ENCODE measurements around the gene SMC4.

SMC4 gene

DNA sequence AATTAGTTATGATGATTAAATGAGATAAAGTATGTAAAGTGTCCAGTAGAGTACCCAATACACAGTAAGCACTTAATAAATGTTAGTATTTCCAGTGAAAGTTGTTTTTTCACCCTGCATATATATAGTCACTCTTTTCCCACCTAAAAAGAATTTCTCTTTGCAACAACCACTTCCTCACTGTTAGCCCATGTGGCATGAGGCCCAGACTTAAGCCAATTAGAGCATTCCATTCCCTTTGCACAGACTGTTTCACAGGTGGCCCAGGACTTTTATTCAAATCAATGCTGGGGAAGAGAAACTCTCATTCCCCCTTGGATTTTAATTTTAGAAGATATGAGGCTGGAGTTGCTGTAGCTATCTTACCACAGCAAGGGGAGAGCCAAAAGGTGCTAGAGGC lies 4.2 kb upstream of the SMC4 start:
- DNase-seq = no peak

DNA sequence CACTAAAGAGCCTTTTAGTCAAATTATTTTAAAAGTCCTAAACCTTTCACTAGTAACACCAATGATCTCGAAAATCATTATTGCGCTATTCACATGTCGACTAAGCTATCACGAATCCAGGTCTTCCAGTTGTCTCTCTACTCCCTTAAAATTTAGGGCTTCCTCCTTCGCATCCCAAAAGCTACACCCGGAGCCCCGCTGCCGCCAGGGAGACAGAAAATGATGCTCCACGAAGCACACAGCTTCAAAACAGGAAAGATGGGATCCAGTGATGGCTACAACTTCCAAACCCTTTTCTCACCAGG lies 678 bp upstream of the SMC4 start:
- no peak for DNase-seq

DNA sequence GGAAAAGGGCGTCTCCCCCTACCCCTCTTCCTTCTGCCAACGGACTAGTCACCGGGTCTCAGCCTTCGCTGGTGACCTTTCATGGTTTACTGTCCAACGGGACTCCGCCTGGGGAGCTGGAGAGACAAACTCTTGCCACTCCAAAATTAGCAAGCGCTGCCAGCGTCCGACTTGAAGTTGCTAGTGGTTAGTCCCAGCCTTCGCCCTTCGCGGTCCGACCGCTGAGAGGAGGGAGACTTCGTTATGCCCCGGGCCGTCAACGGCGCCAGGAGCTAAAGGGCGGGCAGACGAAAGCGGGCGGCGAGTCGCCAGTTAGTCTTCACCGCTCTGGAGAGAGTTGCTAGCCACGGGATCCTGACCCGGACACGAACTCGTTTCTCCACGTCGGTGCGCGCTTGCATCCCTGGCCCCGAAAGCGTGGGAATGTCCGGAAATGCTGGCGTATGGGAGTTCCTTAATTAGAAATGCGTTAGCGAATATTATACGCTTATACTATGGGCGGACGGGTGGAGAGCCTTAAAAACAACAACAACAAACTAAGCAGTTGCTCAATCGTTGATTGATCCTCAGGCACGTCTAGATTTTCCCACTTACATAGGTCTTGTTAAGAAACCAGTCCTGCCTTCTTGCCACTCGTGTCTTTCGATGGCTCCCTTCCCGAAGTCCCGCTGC lies 716 bp downstream of the SMC4 start:
- peak; percentile 44 to 49 for DNase-seq

DNA sequence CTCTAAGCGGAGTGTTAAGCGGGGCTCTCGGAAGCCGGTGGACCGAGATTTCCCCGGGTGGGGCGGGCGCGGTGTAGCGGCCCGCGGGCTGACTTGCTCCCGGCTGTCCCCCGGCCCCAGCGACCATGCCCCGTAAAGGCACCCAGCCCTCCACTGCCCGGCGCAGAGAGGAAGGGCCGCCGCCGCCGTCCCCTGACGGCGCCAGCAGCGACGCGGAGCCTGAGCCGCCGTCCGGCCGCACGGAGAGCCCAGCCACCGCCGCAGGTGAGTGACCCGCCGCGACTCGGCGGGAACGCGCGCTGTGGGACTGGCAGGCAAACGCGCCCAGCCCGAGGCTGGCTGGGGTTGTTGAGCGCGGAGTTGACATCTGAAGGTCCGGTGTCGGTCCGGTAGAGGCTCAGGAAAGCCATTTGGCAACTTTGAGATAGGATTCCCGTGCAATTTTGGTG lies 1.3 kb downstream of the SMC4 start:
- DNase-seq = peak; percentile 29 to 32

DNA sequence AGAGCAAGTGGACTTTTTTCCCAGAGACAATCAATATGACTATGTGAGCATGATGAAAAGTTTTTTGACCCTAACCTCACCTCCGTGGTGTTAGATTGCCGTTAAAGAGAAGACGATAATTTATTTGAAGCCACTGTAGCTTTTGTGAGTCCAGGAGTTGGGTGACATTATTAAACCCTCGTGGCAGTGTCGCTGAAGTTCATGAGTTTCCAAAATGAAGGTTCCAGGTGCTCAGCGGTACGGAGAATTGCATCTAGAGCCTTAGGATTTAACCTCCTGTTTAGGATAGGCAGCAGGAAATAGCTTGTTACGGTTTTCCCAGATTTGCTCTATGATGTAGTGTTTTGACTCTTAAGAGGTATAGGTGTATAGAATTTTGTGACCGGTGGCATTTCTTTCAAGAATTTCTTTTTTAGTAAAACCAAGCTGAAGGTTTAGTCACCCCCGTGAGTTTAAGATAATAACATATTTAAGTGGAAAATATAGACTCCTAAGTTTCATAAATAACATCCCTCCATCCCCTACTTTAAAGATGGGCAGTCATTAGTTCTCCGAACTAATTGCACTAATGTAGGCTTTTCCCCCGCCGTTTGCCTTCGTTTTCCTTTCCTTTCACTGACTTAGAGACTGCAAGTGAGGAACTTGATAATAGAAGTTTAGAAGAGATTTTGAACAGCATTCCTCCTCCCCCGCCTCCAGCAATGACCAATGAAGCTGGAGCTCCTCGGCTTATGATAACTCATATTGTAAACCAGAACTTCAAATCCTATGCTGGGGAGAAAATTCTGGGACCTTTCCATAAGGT lies 2.0 kb downstream of the SMC4 start:
- DNase-seq = no peak

DNA sequence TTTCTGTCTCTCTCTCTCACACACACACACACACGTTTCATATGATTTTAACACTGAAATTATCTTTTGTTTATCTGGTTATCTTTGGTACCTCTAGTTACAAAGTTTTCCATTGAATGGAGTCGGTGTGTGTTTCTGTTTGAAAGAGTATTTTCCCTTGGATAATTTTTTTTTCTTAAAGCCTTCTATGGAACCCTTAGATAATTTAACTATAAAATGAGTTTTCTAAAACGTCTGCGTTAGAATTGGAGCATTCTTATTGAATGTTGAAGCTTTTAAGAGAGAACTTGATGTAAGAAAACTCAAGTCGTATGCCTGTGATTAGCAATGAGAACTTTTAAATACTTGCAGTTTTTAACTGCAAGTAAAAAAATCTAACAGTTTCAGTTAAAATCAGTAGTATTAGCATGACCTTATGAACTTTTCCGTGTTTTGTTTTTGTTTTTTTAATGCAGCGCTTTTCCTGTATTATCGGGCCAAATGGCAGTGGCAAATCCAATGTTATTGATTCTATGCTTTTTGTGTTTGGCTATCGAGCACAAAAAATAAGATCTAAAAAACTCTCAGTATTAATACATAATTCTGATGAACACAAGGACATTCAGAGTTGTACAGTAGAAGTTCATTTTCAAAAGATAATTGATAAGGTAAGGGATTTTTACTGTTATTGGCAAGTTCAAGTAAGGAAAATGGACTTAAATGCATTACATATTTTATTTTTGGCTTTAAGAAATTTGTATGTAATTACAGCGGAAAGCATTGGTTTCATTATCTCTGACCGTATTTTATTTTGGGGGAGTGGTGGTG lies 3.0 kb downstream of the SMC4 start:
- DNase-seq = no peak

DNA sequence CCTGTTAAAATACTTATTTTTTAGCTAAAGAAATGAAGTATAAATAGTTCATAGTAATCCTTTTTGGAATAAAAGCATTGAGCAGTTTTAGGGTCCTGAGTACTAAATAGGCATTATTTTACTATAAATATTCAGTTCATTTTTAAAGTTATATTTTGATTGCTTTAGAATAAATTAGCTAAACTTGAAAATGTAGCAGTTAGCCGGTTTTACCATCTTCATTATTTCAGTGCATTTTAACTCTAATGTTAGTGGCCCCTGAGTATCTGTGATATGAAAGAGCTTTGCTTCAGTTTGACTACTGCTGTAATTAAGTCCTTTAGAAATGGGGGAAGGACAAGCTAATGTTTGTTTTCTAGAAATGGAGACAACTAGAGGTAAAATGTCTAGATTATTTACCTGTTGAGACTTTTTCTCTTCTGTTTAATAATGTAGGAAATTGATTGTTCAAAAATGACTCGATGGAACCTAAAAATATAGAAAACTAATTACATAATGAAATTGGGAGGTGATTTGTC lies 3.6 kb downstream of the SMC4 start:
- no peak for DNase-seq

DNA sequence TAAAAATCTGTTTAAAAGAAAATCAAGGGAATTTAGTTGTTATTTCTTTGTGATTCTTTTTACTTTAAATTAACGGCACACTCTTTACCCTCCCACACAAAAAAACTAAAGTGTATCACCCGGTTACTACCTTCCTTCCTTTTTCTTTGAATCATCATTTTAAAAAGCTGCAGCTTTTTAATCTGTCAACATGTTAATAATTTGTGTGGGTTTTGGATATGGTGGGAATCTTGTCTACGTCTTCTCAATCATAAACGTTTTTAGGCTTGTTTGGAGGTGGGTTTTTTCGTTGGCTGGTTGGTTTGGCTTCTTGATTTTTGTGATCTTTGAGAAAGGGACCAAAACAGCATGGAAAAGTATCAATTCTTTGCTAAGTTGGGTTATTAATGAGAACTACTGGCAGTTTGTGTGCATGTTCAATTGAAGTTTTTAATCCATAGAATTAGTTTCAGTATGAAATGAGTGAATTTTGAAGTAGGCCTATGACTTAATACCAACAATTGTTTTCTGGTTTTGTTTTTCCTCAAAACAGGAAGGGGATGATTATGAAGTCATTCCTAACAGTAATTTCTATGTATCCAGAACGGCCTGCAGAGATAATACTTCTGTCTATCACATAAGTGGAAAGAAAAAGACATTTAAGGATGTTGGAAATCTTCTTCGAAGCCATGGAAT lies 4.5 kb downstream of the SMC4 start:
- DNase-seq = no peak

DNA sequence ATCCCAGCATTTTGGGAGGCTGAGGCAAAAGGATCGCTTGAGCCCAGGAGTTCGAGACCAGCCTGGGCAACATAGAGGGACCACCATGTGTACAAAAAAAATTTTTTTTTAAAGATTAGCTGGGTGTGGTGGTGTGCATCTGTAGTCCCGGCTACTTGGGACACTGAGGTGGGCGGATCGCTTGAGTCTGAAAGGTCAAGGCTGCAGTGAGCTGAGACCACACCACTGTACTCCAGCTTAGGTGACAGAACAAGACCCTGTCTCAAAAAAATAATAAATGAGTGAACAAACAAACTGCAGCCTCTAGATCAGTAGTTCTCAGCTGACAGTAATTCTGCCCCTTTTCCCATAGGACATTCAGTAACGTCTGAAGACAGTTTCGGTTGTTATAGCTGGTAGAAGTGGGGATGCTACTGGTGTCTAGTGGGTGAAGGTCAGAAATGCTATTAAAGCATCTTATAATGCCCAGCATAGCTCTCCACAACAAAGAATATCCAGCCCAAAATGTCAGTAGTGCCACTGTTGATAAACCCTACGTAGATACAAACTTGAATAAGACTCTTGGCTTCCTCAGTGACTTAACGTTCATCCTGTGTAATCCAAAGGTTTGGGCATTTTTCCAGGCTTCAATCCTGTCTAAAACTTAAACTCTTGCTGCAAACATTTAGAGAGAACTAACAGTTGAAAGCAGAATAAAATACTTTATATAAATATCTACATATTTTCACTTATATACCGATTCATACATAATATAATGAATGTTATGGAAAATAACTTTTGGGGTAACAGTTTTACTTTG lies 10.6 kb downstream of the SMC4 start:
- no peak for DNase-seq

DNA sequence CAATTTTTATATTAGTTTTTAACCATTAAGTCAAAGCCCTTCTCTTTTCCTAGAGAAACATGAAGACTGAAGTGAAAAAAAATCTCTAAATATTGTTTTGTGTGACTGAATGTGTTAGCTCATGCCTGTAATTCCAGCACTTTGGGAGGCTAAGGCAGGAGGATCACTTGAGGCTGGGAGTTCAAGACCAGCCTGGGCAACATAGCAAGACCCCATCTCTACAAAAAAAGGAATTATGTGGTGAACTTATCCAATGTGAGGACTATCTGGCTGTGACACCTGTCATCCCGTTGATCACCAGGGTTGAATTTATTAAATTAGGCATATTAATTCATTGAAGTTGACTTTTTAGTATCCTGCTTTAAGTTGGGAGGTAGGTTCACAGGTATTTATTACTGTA lies 13.0 kb downstream of the SMC4 start:
- no peak for DNase-seq

DNA sequence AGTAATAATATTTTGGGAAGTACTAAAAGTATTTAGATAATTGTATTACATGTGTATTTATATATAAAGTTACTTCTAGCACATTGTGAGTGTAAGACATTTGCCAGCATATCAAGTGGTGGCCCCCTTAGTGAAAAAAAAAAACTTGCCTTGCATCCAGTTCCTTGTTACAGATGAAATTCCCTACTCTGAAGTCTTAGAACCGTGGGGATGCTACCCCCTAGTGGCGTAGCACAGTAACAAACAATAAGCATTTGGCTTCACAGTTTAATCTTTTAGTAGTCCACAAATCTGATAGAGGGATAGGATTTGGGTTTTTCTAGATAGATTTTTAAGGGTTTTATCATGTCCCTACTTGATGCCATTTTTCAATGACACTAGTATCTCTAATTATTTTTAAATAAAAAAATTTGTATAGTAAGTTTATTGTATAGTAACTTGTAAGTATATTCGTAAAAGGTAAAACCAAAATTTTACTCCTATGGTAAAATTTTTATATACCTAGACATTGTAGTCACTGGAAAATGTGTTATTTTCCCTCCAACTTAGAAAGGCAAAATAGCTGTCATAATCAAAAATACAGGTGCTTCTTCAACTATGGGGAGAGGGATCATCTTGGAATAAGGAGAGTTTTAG lies 14.3 kb downstream of the SMC4 start:
- DNase-seq = peak; percentile 63 to 72

DNA sequence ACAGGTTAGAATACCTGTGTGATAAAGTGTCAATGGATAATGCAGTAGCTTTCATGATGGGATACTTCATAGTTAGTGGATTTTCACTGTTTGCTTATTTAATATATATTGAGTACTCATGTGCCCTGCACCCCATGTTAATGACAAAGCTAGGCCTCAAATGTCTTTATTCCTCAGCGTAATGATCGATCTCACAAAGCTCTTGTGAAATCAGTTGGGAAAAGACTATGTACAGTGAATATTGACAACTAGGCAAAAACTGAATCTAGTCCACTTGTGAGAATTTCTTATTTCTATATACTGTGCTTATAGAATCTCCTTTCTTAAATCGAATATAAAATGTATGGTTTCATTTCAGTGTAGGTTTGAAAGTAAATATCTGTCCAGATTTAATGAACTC lies 17.9 kb downstream of the SMC4 start:
- no peak for DNase-seq

DNA sequence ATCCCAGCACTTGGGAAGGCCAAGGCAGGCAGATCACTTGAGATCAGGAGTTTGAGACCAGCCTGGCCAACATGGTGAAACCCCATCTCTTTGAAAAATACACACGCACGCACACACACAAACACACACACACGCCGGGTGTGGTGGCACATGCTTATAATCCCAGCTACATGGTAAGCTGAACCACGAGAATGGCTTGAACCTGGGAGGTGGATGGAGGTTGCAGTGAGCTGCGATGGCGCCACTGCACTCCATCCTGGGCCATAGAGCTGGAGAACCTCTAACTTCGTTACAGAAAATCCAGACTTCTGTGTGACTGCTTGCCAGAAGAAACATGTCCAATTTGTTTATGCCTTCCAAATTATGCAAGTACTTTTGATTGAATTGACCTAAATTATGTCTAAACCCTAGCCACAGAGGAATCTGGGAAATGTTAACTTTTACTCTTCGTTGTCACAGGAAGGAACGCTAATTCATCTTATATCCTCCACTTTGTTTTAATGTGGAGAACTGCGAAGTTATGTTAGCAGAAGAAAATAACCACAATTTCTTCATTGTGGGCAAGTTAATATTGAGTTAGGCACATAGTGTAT lies 28.5 kb downstream of the SMC4 start:
- DNase-seq = no peak

DNA sequence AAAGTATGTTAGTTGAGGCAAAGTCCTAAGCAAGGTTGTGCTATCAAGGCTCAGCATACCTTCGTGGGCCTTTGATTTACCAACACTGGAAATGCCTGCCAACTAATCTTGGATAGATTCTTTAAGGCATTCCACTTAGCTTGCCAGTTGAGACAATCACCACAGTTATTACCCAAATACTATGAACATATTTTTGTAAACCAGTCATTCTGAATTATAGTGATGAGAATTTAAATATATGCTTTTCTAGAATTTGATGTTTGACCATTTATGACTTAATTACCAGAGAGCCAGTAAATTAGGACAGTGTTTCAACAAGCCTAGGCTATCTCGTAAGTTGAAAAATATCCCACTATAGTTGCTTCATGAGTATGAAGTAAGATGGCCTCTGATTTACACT lies 34.6 kb downstream of the SMC4 start:
- DNase-seq = no peak

DNA sequence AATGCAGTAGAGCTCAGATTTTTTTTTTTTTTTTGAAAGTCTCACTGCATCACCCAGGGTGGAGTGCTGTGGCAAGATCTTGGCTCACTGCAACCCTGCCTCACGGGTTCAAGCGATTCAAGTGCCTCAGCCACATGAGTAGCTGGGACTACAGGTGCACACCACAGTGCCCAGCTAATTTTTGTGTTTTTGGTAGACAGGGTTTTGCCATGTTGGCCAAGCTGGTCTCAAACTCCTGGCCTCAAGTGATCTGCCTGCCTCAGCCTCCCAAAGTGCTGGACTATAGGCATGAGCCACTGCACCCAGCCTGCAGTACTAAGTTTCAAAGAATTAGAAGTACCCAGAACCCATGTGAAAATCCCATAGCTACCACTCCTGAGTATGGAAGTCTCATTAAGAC lies 35.6 kb downstream of the SMC4 start:
- no peak for DNase-seq

DNA sequence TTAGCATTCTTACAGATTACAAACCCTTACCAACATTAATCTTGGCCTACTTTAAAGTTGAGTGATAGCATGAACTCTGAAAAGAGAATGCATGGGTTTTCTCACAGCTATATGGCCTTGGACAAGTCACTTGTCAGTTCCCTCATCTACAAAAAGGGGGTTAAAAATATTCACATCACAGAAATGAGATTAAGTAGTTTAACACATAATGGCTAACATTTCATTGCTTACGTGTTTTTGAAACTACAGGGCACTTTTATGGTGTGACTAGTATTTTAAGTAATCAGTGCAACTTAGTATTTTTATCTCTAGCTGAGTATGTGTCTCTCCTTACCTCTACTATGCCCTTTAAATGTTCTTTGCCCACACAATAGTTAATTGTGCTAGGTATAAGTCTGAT lies 36.3 kb downstream of the SMC4 start:
- no peak for DNase-seq

DNA sequence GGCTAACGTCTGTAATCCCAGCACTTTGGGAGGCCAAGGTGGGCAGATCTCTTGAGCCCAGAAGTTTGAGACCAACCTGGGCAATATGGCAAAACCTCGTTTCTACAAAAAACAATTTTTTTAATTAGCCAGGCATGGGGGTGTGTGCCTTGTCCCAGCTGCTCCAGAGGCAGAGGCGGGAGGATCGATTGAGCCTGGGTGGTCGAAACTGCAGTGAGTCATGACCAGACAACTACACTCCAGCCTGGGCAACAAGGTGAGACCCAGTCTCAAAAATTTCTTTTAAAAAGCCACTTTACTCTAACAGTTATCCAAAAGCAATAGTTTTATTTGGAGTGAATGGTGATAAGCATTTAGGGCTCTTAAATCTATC lies 37.6 kb downstream of the SMC4 start:
- no peak for DNase-seq

DNA sequence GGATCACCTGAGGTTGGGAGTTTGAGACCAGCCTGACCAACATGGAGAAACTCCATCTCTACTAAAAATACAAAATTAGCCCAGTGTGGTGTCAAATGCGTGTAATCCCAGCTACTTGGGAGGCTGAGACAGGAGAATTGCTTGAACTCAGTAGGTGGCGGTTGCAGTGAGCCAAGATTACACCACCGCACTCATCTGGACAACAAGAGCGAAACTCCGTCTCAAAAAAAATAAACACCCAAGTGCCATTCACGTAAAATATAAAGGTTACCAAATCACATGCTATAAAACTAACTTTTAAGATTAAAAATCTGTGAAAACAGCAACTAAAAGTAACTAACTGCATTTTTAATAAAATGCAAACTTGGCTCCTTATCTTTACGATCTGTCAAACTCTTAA lies 41.2 kb downstream of the SMC4 start:
- DNase-seq = no peak

DNA sequence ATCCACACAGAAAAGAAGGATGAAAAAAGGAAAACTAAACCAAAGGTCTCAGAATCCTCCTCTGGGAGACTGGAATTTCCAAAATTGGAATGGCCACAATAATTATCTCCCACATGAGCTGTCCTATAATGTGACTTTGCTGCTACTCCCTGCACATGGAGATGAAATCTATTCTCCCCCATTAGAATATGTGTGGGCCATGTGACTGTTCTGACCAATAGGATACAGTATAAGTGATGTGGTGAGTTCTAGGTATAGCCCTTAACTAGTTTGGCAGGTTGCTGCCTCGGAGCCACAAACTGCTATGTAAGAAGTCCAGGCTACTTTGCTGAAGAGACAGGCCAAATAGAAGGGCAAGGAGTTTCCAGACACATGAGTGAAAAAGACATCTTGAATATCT lies 45.0 kb downstream of the SMC4 start:
- no peak for DNase-seq

DNA sequence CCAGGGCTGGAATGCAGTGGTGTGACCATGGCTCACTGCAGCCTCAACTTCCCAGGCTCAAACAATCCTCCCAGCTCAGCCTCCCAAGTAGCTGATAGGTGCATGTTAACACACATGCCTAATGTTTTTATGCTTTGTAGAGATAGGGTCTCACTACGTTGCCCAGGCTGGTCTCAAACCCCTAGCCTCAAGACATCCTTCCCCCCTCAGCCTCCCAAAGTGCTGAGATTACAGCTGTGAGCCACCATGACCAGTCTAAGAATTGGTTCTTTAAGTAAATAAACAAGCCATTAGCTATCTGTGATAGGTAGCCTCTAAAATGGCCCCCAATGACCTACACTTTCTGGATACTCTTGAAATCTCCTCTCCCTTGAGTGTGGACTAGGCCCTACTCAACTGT lies 46.4 kb downstream of the SMC4 start:
- no peak for DNase-seq

DNA sequence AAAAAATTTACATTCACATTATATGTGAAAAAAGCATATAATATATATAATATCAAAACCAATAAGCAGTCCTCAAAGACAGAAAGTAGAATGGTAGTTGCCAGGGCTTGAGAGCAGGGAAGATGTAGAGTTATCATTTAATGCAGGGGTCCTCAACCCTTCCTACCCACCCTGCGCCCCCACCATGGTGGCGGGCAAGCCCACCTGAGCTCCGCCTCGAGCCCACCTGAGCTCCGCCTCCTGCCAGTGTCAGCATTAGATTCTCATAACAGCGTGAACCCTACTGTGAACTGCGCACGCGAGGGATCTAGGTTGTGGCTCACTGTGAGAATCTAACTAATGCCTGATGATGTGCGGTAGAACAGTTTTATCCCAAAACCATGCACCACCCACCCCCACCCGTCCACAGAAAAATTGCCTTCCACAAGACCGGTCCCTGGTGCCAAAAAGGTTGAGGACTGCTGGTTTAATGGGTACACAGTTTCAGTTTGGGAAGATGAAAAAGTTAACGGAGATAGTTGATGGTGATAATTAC lies 47.1 kb downstream of the SMC4 start:
- no peak for DNase-seq

All from stimulated activated CD4-positive, alpha-beta T cell treated with anti-CD3 and anti-CD28 coated beads, Interleukin-2, amount 100 ng/mL, for 24 hours (primary cell).